Endothelial cell of umbilical vein (primary cell): ENCODE data around the gene CDKN2D. TPM values are rescaled to one million over a fixed set of nuclear protein-coding genes. Genes with fewer than 3 reads are reported as not detected.

Experiments used
- BruUV-seq: library from RNA; stranded (reverse); fragments of 400-500 nt; replicated peaks from 2 replicates; lab custom pipeline; 2021; lab: Mats Ljungman, UMichigan
- CTCF ChIA-PET: fragments of 300-600, 350-600 bp; sonication (Branson Sonifier 250); formaldehyde crosslinking; loops from one replicate; lab custom pipeline; 2021; ENCODE audit warnings: antibody characterized with exemption, inconsistent platforms; lab: Charles Lee
- POLR2A ChIA-PET: fragments of 300-600, 350-600 bp; sonication (Branson Sonifier 250); formaldehyde crosslinking; loops from one replicate; lab custom pipeline; 2021; ENCODE audit warnings: antibody characterized with exemption, inconsistent platforms; lab: Charles Lee
- DNase-seq: peaks from one replicate; pipeline ENCODE4 v3.0.0-alpha.2; 2011; ENCODE audit warnings: low read depth, low spot score
- FAIRE-seq: peaks from 2 replicates; lab custom pipeline; 2011; peaks lifted over from hg19 to GRCh38; lab: Jason Lieb, UNC
- H2AFZ ChIP-seq: 2 replicates; pipeline ENCODE4 v1.6.0; 2012; ENCODE audit warnings: low read depth, low read length, control low read depth, inconsistent platforms
- H3K27ac ChIP-seq: 2 replicates; pipeline ENCODE4 v1.5.1; 2011; ENCODE audit warnings: low read depth, mild to moderate bottlenecking, control low read depth, low read length, moderate library complexity; ENCODE audit not compliant: insufficient read depth
- H3K27me3 ChIP-seq, 2 experiments: 2 replicates each; pipeline versions ENCODE4 v1.6.0 to v1.6.1; 2011; ENCODE audit warnings: low read length in 2 of 2, mixed read lengths in 1 of 2; ENCODE audit not compliant: control insufficient read depth in 2 of 2, insufficient read depth in 2 of 2
- H3K36me3 ChIP-seq, 2 experiments: 2 replicates in 1 of 2; 3 replicates in 1 of 2; pipeline ENCODE4 v1.5.1; 2011; ENCODE audit warnings: low read length in 2 of 2, mild to moderate bottlenecking in 1 of 2, moderate library complexity in 1 of 2; ENCODE audit not compliant: control insufficient read depth in 2 of 2, insufficient read depth in 2 of 2; ENCODE audit errors: extremely low read depth in 1 of 2
- H3K4me1 ChIP-seq: 3 replicates; pipeline ENCODE4 v1.5.1; 2011; ENCODE audit warnings: mild to moderate bottlenecking, low read length; ENCODE audit not compliant: control insufficient read depth, insufficient read depth; ENCODE audit errors: extremely low read depth
- H3K4me2 ChIP-seq: 2 replicates; pipeline ENCODE4 v1.6.1; 2011; ENCODE audit warnings: low read length, control low read depth, mixed read lengths; ENCODE audit not compliant: insufficient read depth
- H3K4me3 ChIP-seq, 3 experiments: fragments of 200-600 bp in 1 of 3; sonication (generic), shearing (Covaris generic) in 1 of 3; replicated peaks in 1 of 3; 2 replicates each; pipeline ENCODE4 v1.5.1; 2011 to 2016; ENCODE audit warnings: control low read depth in 3 of 3, low read length in 3 of 3, mild to moderate bottlenecking in 2 of 3, inconsistent platforms in 1 of 3, low read depth in 1 of 3, moderate library complexity in 1 of 3; ENCODE audit not compliant: insufficient read depth in 1 of 3
- H3K79me2 ChIP-seq: 2 replicates; pipeline ENCODE4 v1.6.0; 2012; ENCODE audit warnings: low read length, inconsistent platforms; ENCODE audit not compliant: control insufficient read depth, insufficient read depth
- H3K9ac ChIP-seq: replicated peaks from 2 replicates; pipeline ENCODE3; 2011; ENCODE audit warnings: low read length, control low read depth; ENCODE audit not compliant: insufficient read depth; ENCODE audit errors: extremely low read depth
- H3K9me1 ChIP-seq: replicated peaks from 3 replicates; pipeline ENCODE4 v1.6.0; 2011; ENCODE audit warnings: mild to moderate bottlenecking, low read length; ENCODE audit not compliant: control insufficient read depth, insufficient read depth; ENCODE audit errors: extremely low read depth
- H3K9me3 ChIP-seq: replicated peaks from 2 replicates; pipeline ENCODE4 v1.5.1; 2012; ENCODE audit warnings: low read length, inconsistent platforms; ENCODE audit not compliant: control insufficient read depth, insufficient read depth
- H4K20me1 ChIP-seq: replicated peaks from 2 replicates; pipeline ENCODE3; 2011; ENCODE audit warnings: mild to moderate bottlenecking, low read length; ENCODE audit not compliant: control insufficient read depth, insufficient read depth; ENCODE audit errors: extremely low read depth
- CTCF ChIP-seq, 2 donors: IDR thresholded peaks; 1 replicate in 1 of 2; 2 replicates in 1 of 2; pipeline ENCODE4 v1.5.1; 2011; ENCODE audit warnings: low read length in 2 of 2, mild to moderate bottlenecking in 2 of 2, moderate library complexity in 2 of 2, control low read depth in 1 of 2, inconsistent platforms in 1 of 2, low read depth in 1 of 2; ENCODE audit not compliant: insufficient read depth in 1 of 2; ENCODE audit errors: extremely low read depth in 1 of 2
- EZH2 ChIP-seq: IDR thresholded peaks from 2 replicates; pipeline ENCODE4 v1.6.1; 2012; ENCODE audit warnings: borderline replicate concordance, low read depth, mild to moderate bottlenecking, moderate library complexity, low read length, inconsistent platforms; ENCODE audit not compliant: severe bottlenecking
- FOS ChIP-seq: IDR thresholded peaks from 2 replicates; pipeline ENCODE4 v1.6.1; 2011; ENCODE audit warnings: mild to moderate bottlenecking, low read length, moderate library complexity, borderline replicate concordance; ENCODE audit not compliant: insufficient read depth
- GATA2 ChIP-seq: IDR thresholded peaks from 2 replicates; pipeline ENCODE4 v1.7.0; 2011; ENCODE audit warnings: low read depth, mild to moderate bottlenecking, moderate library complexity, mixed read lengths, low read length; ENCODE audit not compliant: insufficient read length, insufficient read depth
- JUN ChIP-seq: IDR thresholded peaks from 2 replicates; pipeline ENCODE4 v1.6.1; 2011; ENCODE audit warnings: borderline replicate concordance, low read depth; ENCODE audit not compliant: insufficient read length, insufficient read depth
- MAX ChIP-seq: IDR thresholded peaks from 2 replicates; pipeline ENCODE4 v1.6.1; 2011; ENCODE audit not compliant: insufficient read depth, insufficient read length
- MYC ChIP-seq: IDR thresholded peaks from one replicate; pipeline ENCODE4 v1.6.1; 2011; ENCODE audit warnings: mild to moderate bottlenecking, low read depth, low read length
- POLR2A ChIP-seq: IDR thresholded peaks from 2 replicates; pipeline ENCODE4 v1.6.1; 2012; ENCODE audit warnings: low read depth, mild to moderate bottlenecking, control low read depth, low read length
- POLR2AphosphoS5 ChIP-seq: IDR thresholded peaks from 2 replicates; pipeline ENCODE4 v1.6.1; 2012; ENCODE audit warnings: low read depth, mild to moderate bottlenecking, control low read depth, low read length, moderate library complexity; ENCODE audit not compliant: insufficient read depth
- dilution Hi-C: fragments of 300-500 bp; cut with MboI; formaldehyde crosslinking; loops from one replicate; pipeline ENCODE4 v1.15.0; 2019; ENCODE audit warnings: low sequenced_read_pairs; ENCODE audit not compliant: extremely low pct_ligation_motif_present
- intact Hi-C: fragments of 100-400 bp; cut with micrococcal nuclease; formaldehyde crosslinking; loops from one replicate; pipeline ENCODE4 v1.10.0; 2022
- polyA plus RNA-seq, 4 experiments: library from polyadenylated mRNA; depleted of rRNA in 3 of 4; stranded (reverse) in 3 of 4; unstranded in 1 of 4; fragments of >200 nt; gene quantifications; 2 replicates each; pipeline versions ENCODE4 v1.2.1 to v1.2.3, GENCODE V29; 2011 to 2012; ENCODE audit warnings: missing spikeins in 1 of 4
- total RNA-seq: library from RNA; stranded (reverse); gene quantifications from 2 replicates; pipeline ENCODE4 v1.2.3, GENCODE V29; 2021

Gene CDKN2D
- total and polyA plus RNA-seq, 2 donors (not counting 3 experiments of a cell fraction or from before 2014, with no cell fraction given), result 5.9 to 9.8 TPM

GRCh38 chr19:10603084-10603872 lies 34.5 kb upstream of the CDKN2D start:
- H3K9ac ChIP-seq, result peak overlapping the region; percentile 86
- H3K4me3 ChIP-seq, result peak overlapping the region; percentile 87 to 93 (median 91)
- H3K79me2 ChIP-seq, result peaks cover 17% of the 10 kb centered on the region
- peaks cover 25% of the 10 kb centered on the region for H3K4me1 ChIP-seq
- BruUV-seq, result TSS peak; percentile 48
- peak overlapping the region; percentile 72 for H3K4me2 ChIP-seq
- H3K9me3 ChIP-seq, result no peaks in the 10 kb centered on the region
- FAIRE-seq (no peak), DNase-seq (peak; percentile 34)
- no peaks in the 10 kb centered on the region for H3K27me3 ChIP-seq
- H2AFZ ChIP-seq, result peak overlapping the region; percentile 69
- POLR2A ChIA-PET, result no interaction called here
- no peaks in the 10 kb centered on the region for H3K9me1 ChIP-seq
- no peaks in the 10 kb centered on the region for H4K20me1 ChIP-seq
- intact Hi-C loops (loop anchor here (2.0 kb wide), 1 partner anchor 22 kb away; the partner anchor contains the start of gene SLC44A2), dilution Hi-C loops (no loop called here)
- H3K27ac ChIP-seq, result peak overlapping the region; percentile 74
- CTCF ChIA-PET, result interaction anchor here (1.1 to 4.3 kb wide), 7 partner anchors 12 to 49 kb away, joined by 3 to 33 read pairs (median 6); no protein-coding TSS in a partner anchor
- no peaks in the 10 kb centered on the region for H3K36me3 ChIP-seq
- TF ChIP-seq POLR2AphosphoS5, result peak; percentile 10
- TF ChIP-seq MAX, result no peak
- no peak for TF ChIP-seq FOS
- no peak for TF ChIP-seq JUN
- no peak for TF ChIP-seq CTCF (IDR thresholded peaks at IDR 0.05; ENCODE audit: extremely low read depth in 1 of 2, insufficient read depth in 1 of 2, low read depth in 1 of 2, low read length in 2 of 2)
- TF ChIP-seq MYC, result no peak
- TF ChIP-seq GATA2, result no peak
- TF ChIP-seq EZH2, result no peak
- peak; percentile 13 for TF ChIP-seq POLR2A
